IMR-90 (cell line): Measurements from ENCODE around the gene GAPVD1. TPM values are rescaled to one million over a fixed set of nuclear protein-coding genes. Genes with fewer than 3 reads are reported as not detected.
A peak's percentile ranks its signal among the peaks of the same experiment; 100 is the strongest.

Experiments
- ATAC-seq: fragments of 200-7000 bp; cut with Tn5 transposase; 2 replicates; pipeline ENCODE4 v1.9.1; 2020; ENCODE audit warnings: low read depth, mild to moderate bottlenecking, moderate library complexity
- BruUV-seq: library from RNA; stranded (reverse); fragments of 400-500 nt; replicated peaks from 2 replicates; lab custom pipeline; 2021; lab: Mats Ljungman, UMichigan
- CTCF ChIA-PET: fragments of 300-600 bp; formaldehyde crosslinking; extraction: SDS; loops from one replicate; lab custom pipeline; 2021; ENCODE audit warnings: antibody characterized with exemption; lab: Yijun Ruan, JAX
- POLR2A ChIA-PET: fragments of 300-600 bp; sonication (Branson Sonifier 250); formaldehyde crosslinking; loops from one replicate; lab custom pipeline; 2022; ENCODE audit warnings: antibody characterized with exemption; ENCODE audit not compliant: unreplicated experiment; lab: Charles Lee
- DNase-seq: peaks from one replicate; pipeline ENCODE4 v3.0.0; 2013
- H2AFZ ChIP-seq: replicated peaks from 2 replicates; pipeline ENCODE3; 2013; ENCODE audit warnings: low read length, mild to moderate bottlenecking; ENCODE audit not compliant: poor library complexity
- H2AK5ac ChIP-seq: 2 replicates; pipeline ENCODE4 v1.6.1; 2013; ENCODE audit warnings: low read depth, low read length, inconsistent platforms
- H2AK9ac ChIP-seq: replicated peaks from 2 replicates; pipeline ENCODE3; 2013; ENCODE audit warnings: mild to moderate bottlenecking, low read depth, low read length, moderate library complexity; ENCODE audit not compliant: poor library complexity
- H2BK120ac ChIP-seq: 2 replicates; pipeline ENCODE4 v1.6.1; 2013; ENCODE audit warnings: low read depth, low read length, inconsistent platforms
- H2BK15ac ChIP-seq: 3 replicates; pipeline ENCODE4 v1.6.1; 2013; ENCODE audit warnings: low read depth, low read length, inconsistent platforms
- H2BK20ac ChIP-seq: 2 replicates; pipeline ENCODE4 v1.6.1; 2013; ENCODE audit warnings: low read depth, mild to moderate bottlenecking, inconsistent platforms, low read length, moderate library complexity
- H2BK5ac ChIP-seq: 2 replicates; pipeline ENCODE4 v1.6.1; 2013; ENCODE audit warnings: mild to moderate bottlenecking, low read depth, low read length, inconsistent platforms; ENCODE audit not compliant: poor library complexity, severe bottlenecking
- H3K14ac ChIP-seq: replicated peaks from 2 replicates; pipeline ENCODE4 v1.6.1; 2013; ENCODE audit warnings: low read depth, low read length, inconsistent platforms
- H3K18ac ChIP-seq: 2 replicates; pipeline ENCODE4 v1.6.1; 2013; ENCODE audit warnings: low read depth, low read length, control low read depth
- H3K23ac ChIP-seq: 2 replicates; pipeline ENCODE4 v1.6.1; 2013; ENCODE audit warnings: low read depth, low read length, inconsistent platforms
- H3K27ac ChIP-seq: 2 replicates; pipeline ENCODE4 v1.5.1; 2013; ENCODE audit warnings: mild to moderate bottlenecking, control low read depth, low read length; ENCODE audit not compliant: insufficient read depth
- H3K27me3 ChIP-seq: 2 replicates; pipeline ENCODE4 v1.6.1; 2013; ENCODE audit warnings: low read length; ENCODE audit not compliant: control insufficient read depth, insufficient read depth
- H3K36me3 ChIP-seq: 2 replicates; pipeline ENCODE4 v1.6.1; 2013; ENCODE audit warnings: low read length, mixed read lengths; ENCODE audit not compliant: control insufficient read depth, insufficient read depth
- H3K4ac ChIP-seq: 2 replicates; pipeline ENCODE4 v1.6.1; 2013; ENCODE audit warnings: low read depth, low read length, inconsistent platforms
- H3K4me1 ChIP-seq: 2 replicates; pipeline ENCODE4 v1.6.1; 2013; ENCODE audit warnings: low read length, mixed read lengths; ENCODE audit not compliant: control insufficient read depth, insufficient read depth
- H3K4me2 ChIP-seq: 2 replicates; pipeline ENCODE4 v1.6.1; 2013; ENCODE audit warnings: low read depth, mild to moderate bottlenecking, control low read depth, low read length, moderate library complexity
- H3K4me3 ChIP-seq: 2 replicates; pipeline ENCODE4 v1.5.1; 2013; ENCODE audit warnings: low read depth, mild to moderate bottlenecking, control low read depth, low read length, moderate library complexity; ENCODE audit not compliant: insufficient read depth
- H3K56ac ChIP-seq: 2 replicates; pipeline ENCODE4 v1.6.1; 2013; ENCODE audit warnings: low read length, inconsistent platforms; ENCODE audit not compliant: insufficient read depth; ENCODE audit errors: extremely low read depth
- H3K79me1 ChIP-seq, 2 experiments: 2 replicates each; pipeline ENCODE4 v1.6.1; 2013; ENCODE audit warnings: low read length in 2 of 2, inconsistent platforms in 1 of 2, low read depth in 1 of 2
- H3K9ac ChIP-seq: 2 replicates; pipeline ENCODE4 v1.6.1; 2013; ENCODE audit warnings: low read depth, low read length, control low read depth
- H3K9me1 ChIP-seq: 2 replicates; pipeline ENCODE4 v1.6.1; 2013; ENCODE audit warnings: low read length, inconsistent platforms; ENCODE audit not compliant: insufficient read depth
- H3K9me3 ChIP-seq: 2 replicates; pipeline ENCODE4 v1.6.1; 2013; ENCODE audit warnings: low read length; ENCODE audit not compliant: control insufficient read depth, insufficient read depth
- H4K20me1 ChIP-seq: 2 replicates; pipeline ENCODE4 v1.6.1; 2013; ENCODE audit warnings: low read length, inconsistent platforms; ENCODE audit not compliant: insufficient read depth
- H4K5ac ChIP-seq: 2 replicates; pipeline ENCODE4 v1.6.1; 2013; ENCODE audit warnings: mild to moderate bottlenecking, low read depth, low read length, control low read depth
- H4K8ac ChIP-seq, 2 experiments: 2 replicates each; pipeline ENCODE4 v1.6.1; 2013; ENCODE audit warnings: low read depth in 2 of 2, low read length in 2 of 2, control low read depth in 1 of 2, inconsistent platforms in 1 of 2
- H4K91ac ChIP-seq: 2 replicates; pipeline ENCODE4 v1.6.1; 2013; ENCODE audit warnings: low read depth, low read length, inconsistent platforms; ENCODE audit not compliant: insufficient read depth
- CTCF ChIP-seq: conservative IDR thresholded peaks from 2 replicates; pipeline ENCODE4 v1.5.1; 2012; ENCODE audit warnings: mild to moderate bottlenecking, low read depth, low read length, improper control_type of control experiment
- USF2 ChIP-seq: fragments of 150-350 bp; IDR thresholded peaks from 2 replicates; pipeline ENCODE4 v1.6.1; 2017; ENCODE audit warnings: mild to moderate bottlenecking, antibody characterized with exemption, low read length, low read depth
- WGBS, 2 experiments: methylation state at CpG; one replicate each; pipeline versions ENCODE4 v1.1.5 to v1.1.7; 2013; ENCODE audit warnings: missing lambda C conversion rate in 2 of 2; ENCODE audit not compliant: insufficient read length in 1 of 2; ENCODE audit errors: extremely low coverage in 2 of 2; 5-methylcytosine and 5-hydroxymethylcytosine counted together
- dilution Hi-C: fragments of 300-500 bp; cut with HindIII; formaldehyde crosslinking; loops from one replicate; pipeline ENCODE4 v1.14.3; 2018; ENCODE audit warnings: low sequenced_read_pairs; ENCODE audit not compliant: unreplicated experiment
- in situ Hi-C: fragments of 300-500 bp; cut with MboI; formaldehyde crosslinking; loops from 3 replicates; pipeline ENCODE4 v1.14.3; 2019; ENCODE audit warnings: low sequenced_read_pairs, inconsistent platforms, mixed read lengths
- intact Hi-C: fragments of 100-400 bp; cut with micrococcal nuclease; formaldehyde crosslinking; loops from 2 replicates; pipeline ENCODE4 v1.10.0; 2022
- polyA plus RNA-seq, 3 experiments: library from polyadenylated mRNA; depleted of rRNA; stranded (reverse); fragments of >200 nt; gene quantifications; 2 replicates each; pipeline ENCODE4 v1.2.3, GENCODE V29; 2012; ENCODE audit warnings: low replicate concordance in 1 of 3
- total RNA-seq: library from RNA; depleted of rRNA; stranded (reverse); fragments of >200 nt; gene quantifications from 2 replicates; pipeline ENCODE4 v1.2.3, GENCODE V29; 2012

GAPVD1 gene
- total and polyA plus RNA-seq, 2 of the 4 experiments (the other 2 are of a cell fraction) = 13.8 to 50.9 TPM

GRCh38 chr9:125405938-125406809 lies 144.5 kb downstream of the GAPVD1 start:
- no peak overlapping the region for H3K4me2 ChIP-seq
- CTCF ChIA-PET = interaction anchor here (1.6 kb wide), 1 partner anchor 992 kb away, joined by 6 read pairs; no protein-coding TSS in a partner anchor
- peak; percentile 70 for TF ChIP-seq USF2
- TF ChIP-seq CTCF = no peak
- H3K18ac ChIP-seq = no peak overlapping the region
- H3K23ac ChIP-seq = no peak overlapping the region
- intact Hi-C loops (loop anchor here (5.0 to 10.0 kb wide), 3 partner anchors 301 to 1089 kb away; partner anchors contain the start of gene MAPKAP1), dilution Hi-C loops (no loop called here), in situ Hi-C loops (loop anchor here (5.0 to 25.0 kb wide), 4 partner anchors 229 to 1081 kb away; no protein-coding TSS in a partner anchor)
- peak; percentile 25 for DNase-seq
- no peak overlapping the region for H2BK15ac ChIP-seq
- H3K9ac ChIP-seq = no peak overlapping the region
- H4K8ac ChIP-seq = no peak overlapping the region
- no peaks in the 10 kb centered on the region for H4K20me1 ChIP-seq
- H4K5ac ChIP-seq = no peak overlapping the region
- H2BK120ac ChIP-seq = no peak overlapping the region
- 89% methylated on average over 5 of the region's 15 CpGs; no CpG with 5 or more reads in 1 of the 2 experiments for WGBS, 2 experiments
- peaks cover 8% of the 10 kb centered on the region for H3K9me1 ChIP-seq
- peaks cover 0 to 6% of the 10 kb centered on the region in 2 experiments; a peak in 1 of 4 replicates for H3K79me1 ChIP-seq
- H3K27me3 ChIP-seq = peaks cover 3% of the 10 kb centered on the region; the same call in 1 of the 2 replicates
- no peak overlapping the region for H2AK9ac ChIP-seq
- ATAC-seq = no peak
- H3K36me3 ChIP-seq = no peaks in the 10 kb centered on the region
- H2AFZ ChIP-seq = peak overlapping the region; percentile 24
- H2BK20ac ChIP-seq = no peak overlapping the region
- H3K14ac ChIP-seq = no peak overlapping the region
- H2AK5ac ChIP-seq = no peak overlapping the region
- BruUV-seq = no TSS peak
- no peak overlapping the region for H3K4me3 ChIP-seq
- no peak overlapping the region for H4K91ac ChIP-seq
- peaks cover 2% of the 10 kb centered on the region; the same call in 1 of the 2 replicates for H3K9me3 ChIP-seq
- no peak overlapping the region for H3K27ac ChIP-seq
- no peak overlapping the region for H3K56ac ChIP-seq
- no peak overlapping the region for H2BK5ac ChIP-seq
- H3K4me1 ChIP-seq = peaks cover 3% of the 10 kb centered on the region; the same call in 1 of the 2 replicates
- peak overlapping the region; percentile 32; the same call in 1 of the 2 replicates for H3K4ac ChIP-seq
- POLR2A ChIA-PET = no interaction called here
